OCI-LY3 (cell line): ENCODE measurements around the gene D2HGDH.

Source experiments
- CTCF ChIP-seq: fragments of 200-600, 300-600 bp; sonication (generic); IDR thresholded peaks from 2 replicates; pipeline ENCODE4 v1.5.1; 2014; ENCODE audit warnings: antibody characterized with exemption, low read length, low read depth
- EZH2phosphoT487 ChIP-seq: fragments of 200-600 bp; shearing (Covaris generic); IDR thresholded peaks from 2 replicates; pipeline ENCODE4 v1.6.1; 2018; ENCODE audit warnings: antibody characterized with exemption, mixed run types, low read depth

- TF ChIP-seq CTCF (no peak), EZH2phosphoT487 (no peak)
Measured at GRCh38 chr2:241692448-241692847, 42.0 kb upstream of the D2HGDH start.
